ENCODE results near the gene SLC22A31.
A peak's percentile ranks its signal among the peaks of the same experiment; 100 is the strongest.
"Not testable (repeated sequence)": the region's sequence is repeated elsewhere in the genome, so short reads cannot be mapped to it uniquely, and the experiment has no call there.

The SLC22A31 gene

DNA sequence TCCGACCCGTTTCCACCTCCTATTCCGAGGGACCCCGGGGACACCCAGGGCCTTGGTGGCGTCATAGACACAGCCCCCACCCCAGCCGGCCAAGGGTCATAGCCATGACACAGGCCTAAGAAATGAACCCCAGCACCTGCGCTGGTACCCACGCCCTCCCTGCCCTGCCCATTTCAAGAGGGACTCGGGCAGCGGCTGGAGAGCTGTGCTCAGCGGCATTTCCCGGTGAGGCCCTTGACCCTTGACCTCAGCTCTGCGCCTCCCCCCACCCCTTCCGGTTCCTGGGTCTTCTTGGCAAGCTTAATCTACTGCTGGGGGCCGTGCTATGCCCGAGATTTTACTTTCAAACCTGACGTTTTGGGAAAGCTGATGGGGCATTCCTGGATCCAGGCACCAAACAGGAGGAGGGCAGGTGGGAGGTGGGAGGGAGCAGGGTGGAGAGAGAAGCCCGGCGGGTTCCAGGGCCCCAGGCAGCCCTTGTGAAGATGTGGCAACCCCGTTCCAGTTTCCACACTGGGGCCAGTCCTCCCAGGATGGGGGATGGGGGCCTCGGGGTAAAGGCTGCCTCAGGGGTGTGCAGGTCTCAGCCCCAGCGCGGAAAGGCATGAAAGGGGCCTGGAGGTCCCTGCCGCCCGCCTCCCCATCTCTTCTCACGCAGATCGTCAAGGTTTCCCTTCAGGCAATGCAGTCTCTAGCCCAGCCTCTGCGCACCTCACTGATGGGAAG is at the start of gene SLC22A31:
SLC22A31 (minus strand) TSS at position 414 of the 726 bp plus-strand sequence; CDS start at position 378, 36 bp downstream.
- DNase-seq, result no peak

DNA sequence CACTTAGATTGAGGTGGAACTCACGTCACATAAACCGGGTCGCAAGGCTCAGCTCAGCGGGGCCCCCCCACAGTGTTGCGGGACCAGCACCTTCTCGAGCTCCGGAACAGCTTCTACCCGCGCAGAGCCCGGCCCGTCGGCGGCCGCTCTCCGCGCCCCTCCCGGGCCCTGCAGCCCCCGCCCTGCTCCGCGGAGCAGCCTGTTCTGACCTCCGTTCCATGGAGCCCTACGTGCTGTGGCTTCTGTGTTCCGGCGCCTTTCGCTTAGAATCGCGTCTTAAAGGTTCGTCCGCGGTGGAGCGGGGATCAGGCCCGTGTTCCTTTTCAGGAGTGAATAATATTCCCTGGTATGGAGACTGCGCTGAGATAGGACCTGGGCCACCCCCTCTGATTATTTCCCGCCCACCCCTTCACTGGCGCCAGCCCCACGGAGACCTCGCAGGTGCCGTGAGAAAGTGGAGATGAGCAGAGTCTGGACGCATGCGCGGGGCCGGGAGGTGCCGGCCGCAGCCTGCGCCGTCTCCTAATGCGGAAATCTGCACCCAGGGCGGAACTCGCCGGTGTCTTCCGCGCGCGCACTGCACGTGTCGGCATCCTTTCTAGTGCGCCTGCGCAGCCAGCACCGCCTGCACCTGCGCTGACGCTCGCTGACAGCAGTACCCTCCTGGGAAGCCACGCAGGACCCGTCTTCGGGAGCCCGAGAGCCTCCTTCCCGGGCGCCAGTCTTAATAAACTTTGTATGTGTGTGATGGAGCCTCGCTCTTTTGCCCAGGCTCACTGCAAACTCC is 48.1 kb upstream of the SLC22A31 start:
- no peak for DNase-seq

DNA sequence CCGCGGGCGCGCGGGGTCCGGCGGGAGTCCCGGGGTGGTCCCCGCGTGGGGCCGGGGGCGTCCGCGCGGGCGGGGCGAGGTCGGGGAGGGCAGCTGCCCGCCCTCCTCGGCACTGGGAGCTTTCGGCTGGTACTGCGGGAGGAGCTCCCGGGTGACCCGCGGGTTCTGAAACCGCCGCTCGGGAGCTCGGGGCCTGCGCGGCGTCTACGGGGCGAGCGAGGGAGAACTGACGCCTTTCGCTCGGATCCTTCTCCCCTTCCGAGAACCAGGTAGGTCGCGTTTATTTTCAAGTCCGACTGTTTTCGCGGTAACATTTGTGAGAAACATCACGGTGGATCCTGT is 47.4 kb upstream of the SLC22A31 start:
- DNase-seq, result peak; percentile 44

DNA sequence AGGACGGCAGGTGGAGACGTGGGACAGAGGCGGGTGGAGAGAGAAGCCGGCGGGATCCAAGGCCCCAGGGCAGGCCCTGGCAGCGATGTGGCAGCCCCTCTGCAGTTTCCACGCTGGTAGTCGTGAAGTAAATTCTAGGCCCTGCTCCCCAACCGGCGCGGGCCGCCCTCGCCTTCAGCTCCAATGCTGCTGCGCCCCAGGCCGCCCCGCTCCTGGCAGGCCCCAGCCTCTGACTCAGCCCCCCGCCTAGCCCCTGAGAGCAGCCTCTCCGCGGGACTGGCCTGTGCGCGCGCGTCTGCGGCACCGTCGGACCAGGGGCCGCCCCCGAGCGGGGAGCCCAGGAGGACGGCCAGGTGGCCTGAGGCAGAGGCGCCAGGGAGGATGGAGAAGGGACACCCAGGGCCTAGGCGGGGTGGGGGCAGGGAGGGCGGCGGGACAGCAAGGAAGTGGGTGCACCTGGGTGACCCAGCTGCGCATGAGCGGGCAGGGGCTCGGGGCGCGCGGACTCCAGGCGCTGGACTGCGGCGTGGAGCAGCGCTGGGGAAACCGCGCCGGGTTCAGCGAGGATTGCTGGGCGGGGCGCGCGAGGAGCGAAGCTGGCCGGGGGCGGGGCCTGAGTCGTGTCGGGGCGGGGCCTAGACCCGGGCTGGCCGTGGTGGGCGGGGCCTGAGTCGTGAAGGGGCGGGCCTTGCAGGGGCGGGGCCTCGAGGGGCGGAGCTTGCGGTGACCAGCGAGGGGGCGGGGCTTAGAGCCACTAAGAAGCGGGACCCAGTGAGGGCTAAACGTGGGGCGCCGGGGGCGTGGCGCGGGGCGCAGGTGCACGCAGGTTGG is 46.8 kb upstream of the SLC22A31 start:
- peak; percentile 74 for DNase-seq

DNA sequence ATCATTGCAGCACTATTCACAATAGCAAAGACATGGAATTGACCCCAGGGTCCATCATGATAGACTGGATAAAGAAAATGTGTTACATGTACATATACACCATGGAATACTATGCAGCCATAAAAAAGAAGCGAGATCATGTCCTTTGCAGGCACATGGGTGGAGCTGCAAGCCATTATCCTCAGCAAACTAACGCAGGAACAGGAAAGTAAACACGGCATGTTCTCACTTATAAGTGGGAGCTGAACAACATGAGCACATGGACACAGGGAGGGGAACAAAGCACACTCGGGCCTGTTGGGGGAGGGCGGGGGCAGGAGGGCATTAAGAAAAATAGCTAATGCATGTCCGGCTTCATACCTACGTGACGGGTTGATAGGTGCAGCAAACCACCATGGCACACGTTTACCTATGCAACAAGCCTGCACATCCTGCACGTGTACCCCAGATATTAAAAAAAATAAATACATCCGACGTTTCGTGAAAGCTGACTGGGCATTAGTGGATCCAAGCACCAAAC is 46.1 kb upstream of the SLC22A31 start:
- DNase-seq, result no peak

DNA sequence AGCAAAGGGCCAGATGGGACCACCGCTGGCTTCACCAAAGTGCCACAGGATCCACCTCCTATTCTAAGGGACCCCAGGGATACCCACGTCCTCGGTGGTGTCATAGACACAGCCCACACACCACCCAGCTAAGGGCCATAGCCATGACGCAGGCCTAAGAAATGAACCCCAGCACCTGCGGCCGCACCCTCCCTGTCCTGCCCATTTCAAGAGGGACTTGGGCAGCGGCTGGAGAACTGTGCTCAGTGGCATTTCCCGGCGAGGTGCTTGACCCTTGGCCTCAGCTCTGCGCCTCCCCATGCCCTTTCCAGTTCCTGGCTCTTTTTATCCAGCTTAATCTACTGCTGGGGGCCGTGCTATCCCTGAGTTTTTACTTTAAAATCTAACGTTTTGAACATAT is 44.4 kb upstream of the SLC22A31 start:
- no peak for DNase-seq

DNA sequence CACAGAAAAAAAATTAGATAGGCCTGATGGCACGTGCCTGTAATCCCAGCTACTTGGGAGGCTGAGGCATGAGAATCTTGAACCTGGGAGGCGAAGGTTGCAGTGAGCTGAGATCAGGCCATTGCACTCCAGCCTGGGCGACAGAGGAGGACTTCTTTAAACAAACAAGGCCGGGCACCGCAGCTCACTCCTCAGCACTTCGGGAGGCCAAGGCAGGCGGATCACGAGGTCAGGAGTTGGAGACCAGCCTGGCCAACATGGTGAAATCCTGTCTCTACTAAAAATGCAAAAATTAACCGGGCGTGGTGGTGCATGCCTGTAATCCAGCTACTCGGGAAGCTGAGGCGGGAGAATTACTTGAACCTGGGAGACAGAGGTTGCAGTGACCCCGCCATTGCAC is 43.9 kb upstream of the SLC22A31 start:
- DNase-seq, result not testable (repeated sequence)

DNA sequence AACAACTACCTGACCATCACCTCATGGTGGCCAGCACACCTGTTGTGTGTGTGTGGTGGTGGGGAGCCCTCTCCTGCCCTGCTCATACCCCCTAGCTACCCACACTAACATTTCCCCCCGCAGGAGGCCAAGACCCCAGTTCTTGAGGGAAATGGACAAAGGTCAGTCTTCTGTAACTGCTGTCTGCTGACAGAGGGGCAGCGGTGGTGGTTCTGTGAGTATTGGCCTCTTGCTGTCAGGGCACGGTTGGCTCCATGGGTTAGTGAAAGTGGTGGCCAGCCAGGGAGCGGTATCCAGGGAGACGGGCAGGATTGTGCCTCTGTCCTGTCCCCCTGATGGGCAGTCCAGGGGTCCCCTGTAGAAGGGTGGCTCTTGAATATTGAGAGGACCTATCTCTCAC is 43.3 kb upstream of the SLC22A31 start:
- no peak for DNase-seq

DNA sequence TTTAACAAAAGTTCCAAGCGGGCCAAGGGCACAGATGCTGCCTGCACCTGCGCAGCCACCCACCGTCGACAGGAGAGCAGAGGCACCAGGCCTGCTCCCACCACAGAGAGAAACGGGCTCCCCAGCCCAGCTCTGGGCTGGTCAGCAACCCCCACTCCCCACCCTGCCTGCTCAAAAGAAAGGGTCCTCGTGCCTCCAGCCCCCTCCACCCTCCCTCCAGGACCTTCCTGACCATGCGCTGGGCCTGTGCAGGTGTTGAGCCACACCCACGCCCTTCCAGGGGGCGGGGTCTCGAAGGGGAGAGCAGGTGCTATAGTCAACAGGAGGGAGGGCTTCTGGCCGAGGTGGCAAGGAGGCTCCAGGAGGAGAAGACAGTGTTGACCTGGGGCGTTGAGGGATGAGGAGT is 42.5 kb upstream of the SLC22A31 start:
- peak; percentile 40 for DNase-seq

DNA sequence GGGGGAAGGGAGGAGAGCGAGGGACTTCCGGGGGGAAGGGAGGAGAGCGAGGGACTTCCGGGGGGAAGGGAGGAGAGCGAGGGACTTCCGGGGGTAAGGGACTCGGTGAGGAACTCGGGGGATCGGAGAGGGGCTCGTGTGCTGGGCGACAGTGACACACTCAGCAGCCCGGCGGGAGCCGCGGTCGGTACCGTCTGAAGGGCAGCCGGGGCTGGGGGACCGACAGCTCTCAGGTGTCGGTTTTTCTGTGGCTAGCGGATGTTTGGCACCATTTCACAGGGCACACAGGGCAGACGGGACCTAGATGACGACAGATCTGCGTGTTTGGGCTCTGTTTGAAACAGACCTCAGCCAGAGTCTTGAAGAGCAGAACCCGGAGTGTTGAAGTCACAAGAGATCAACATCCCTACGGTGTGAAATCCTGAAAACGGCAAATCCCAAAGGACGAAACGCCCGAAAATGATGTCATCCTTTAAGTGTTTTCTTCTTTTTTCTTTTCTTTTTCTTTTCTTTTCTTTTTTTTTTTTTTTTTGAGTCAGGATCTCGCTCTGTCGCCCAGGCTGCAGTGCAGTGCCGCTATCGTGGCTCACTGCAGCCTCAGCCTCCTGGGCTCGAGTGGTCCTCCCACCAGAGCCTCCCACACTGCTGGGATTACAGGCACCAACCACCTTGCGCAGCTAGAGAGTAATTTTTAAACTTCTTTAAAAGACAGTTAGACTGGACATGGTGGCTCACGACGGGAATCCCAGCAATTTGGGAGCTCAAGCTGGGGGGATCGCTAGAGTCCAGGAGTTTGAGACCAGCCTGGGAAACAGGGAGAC is 41.1 kb upstream of the SLC22A31 start:
- DNase-seq, result peak; percentile 67

DNA sequence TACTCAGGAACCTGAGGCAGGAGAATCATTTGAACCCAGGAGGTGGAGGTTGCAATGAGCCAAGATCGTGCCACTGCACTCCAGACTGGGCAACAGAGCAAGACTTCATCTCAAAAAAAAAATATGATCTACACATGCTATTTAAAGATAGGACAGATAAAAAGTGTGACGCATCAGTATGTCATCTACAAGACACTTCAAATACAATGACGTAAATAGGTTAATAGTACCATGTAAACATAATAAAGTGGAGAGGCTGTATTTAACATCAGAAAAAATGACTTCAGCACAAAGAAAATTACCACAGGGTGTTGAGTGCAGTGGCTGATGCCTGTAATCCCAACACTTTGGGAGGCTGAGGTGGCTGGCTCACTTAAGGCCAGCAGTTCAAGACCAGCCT is 37.4 kb upstream of the SLC22A31 start:
- DNase-seq, result no peak

DNA sequence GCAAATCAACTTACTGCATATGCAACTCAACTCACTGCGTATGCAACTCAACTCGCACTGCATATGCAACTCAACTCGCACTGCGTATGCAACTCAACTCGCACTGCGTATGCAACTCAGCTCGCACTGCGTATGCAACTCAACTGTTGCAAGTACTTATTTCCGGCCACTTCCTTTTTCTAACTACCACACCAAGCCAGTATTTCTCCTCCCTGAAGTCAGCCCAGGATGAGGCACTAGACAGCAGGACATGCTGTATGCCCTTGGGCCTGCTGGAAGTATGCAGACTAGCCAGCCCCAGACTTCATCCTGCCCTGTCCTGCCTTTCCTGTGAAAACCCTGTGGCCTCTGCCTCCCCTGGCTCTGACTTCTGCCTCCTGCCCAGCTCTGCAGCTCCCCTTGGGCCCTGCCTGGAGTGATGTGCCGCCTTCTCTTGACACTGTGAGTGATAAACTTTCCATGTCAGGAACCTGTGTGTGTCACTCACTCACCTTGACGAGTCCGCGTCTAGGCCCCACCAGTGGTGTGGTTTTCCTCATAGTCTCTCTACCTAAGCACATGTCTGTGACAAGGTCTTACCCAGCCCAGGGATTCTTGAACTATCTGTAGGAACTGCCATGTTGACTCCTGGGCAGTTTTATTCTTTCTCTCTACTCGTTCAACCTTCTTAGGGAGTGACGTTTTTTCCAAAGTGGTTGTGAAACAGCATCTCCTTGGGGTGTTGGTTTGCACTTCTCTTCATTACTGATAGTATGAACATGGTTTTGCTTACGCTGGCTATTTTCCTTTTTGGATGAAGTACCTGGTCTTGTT is 33.5 kb upstream of the SLC22A31 start:
- no peak for DNase-seq

DNA sequence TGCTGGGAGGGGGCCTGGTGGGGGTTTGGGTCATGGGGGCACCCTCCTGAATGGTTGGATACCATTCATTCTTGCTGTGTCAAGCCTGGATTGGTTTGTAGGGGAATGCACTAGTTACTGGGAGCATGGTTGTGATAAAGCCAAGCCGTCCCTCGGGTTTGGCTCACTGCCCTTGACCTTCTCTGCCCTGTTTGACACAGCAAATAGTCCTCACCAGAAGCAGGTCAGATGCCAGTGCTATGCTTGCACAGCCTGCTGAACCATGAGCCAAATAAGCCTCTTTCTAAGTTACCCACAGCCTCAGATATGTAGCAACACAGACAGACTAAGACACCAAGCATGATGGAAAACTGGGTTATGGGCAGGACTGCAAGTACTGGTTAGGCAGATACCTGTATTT is 31.8 kb upstream of the SLC22A31 start:
- no peak for DNase-seq

DNA sequence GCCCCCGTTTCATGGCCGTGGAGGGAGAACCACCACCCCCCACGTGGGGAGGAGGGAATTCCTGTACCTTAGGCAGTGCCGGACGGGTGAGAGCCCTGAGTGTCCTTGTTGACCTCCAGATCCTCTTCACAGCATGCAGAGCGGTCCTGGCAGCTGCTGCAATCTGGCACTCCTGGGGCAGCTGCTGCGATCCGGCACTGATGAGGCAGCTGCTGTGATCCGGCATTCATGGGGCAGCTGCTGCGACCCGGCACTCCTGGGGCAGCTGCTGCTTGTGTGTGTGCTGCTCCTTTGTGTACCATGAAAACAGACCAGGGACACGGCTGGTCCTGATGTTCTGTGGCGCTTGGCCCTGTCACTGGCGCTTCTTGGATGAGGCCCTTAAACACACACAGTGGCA is 29.9 kb upstream of the SLC22A31 start:
- DNase-seq, result peak; percentile 49

DNA sequence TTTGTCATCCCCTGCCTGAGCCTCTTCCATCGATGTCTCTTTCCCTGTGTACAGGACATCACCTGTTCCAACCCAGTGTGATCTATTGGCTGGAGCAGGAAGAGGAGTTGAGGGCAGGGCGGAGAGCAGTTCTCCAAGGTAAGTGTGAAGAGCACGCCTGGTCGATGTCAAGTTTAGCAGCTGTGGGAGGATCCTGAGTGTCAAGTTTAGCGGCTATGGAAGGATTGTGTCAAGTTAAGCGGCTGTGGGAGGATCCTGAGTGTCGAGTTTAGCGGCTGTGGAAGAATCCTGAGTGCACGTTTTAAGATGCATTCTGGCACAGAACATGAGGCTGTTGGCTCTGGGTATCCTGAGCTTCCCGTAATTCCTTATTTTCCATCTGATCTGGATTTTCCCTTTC is 24.3 kb upstream of the SLC22A31 start:
- no peak for DNase-seq

DNA sequence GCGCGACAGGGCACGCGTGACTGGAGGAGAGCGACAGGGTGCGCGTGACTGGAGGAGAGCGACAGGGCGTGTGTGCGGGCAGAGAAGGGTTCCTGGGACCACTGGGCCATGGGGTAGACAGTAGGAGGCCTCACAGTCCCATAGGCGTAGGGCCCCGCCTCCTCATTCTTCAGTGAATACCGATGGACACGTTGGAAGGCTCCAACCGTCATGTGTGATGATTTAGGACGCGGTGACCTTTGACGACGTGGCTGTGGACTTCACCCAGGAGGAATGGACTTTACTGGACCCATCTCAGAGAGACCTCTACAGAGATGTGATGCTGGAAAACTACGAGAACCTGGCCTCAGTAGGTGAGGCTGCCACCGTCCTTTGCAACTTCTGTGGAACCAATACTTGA is 22.6 kb upstream of the SLC22A31 start:
- DNase-seq, result no peak

DNA sequence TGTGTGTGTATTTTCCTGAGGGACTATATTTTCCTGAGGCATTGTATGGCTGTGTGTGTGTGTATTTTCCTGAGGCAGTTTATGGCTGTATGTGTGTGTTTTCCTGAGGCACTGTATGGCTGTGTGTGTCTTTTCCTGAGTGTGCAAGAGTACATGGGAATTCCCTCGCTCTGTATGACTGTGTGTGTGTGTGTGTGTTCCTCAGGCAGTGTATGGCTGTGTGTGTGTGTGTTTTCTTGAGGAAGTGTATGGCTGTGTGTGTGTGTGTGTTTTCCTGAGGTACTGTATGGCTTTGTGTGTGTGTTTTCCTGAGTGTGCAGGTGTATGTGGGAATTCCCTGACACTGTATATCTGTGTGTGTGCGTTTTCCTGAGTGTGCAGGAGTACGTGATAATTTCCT is 21.3 kb upstream of the SLC22A31 start:
- no peak for DNase-seq

DNA sequence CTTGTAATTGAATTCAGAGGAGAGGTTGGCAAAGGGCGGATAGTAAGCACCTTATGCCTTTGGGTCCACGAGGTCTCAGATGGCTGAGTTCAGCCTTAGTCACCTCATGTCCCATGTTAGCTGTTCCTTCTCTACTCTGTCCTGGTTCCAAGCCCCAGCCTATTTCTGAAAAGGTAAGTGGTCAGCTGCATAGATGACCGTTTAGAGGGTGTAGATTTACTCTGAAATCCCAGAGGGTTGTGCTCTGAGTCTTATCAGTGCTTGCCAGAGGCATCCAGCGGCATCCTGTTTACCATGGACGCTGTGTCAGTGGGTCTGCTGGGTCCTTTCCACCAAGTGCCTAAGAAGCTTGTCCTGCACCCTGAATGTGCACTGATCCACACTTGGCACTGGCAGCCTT is 19.0 kb upstream of the SLC22A31 start:
- no peak for DNase-seq

DNA sequence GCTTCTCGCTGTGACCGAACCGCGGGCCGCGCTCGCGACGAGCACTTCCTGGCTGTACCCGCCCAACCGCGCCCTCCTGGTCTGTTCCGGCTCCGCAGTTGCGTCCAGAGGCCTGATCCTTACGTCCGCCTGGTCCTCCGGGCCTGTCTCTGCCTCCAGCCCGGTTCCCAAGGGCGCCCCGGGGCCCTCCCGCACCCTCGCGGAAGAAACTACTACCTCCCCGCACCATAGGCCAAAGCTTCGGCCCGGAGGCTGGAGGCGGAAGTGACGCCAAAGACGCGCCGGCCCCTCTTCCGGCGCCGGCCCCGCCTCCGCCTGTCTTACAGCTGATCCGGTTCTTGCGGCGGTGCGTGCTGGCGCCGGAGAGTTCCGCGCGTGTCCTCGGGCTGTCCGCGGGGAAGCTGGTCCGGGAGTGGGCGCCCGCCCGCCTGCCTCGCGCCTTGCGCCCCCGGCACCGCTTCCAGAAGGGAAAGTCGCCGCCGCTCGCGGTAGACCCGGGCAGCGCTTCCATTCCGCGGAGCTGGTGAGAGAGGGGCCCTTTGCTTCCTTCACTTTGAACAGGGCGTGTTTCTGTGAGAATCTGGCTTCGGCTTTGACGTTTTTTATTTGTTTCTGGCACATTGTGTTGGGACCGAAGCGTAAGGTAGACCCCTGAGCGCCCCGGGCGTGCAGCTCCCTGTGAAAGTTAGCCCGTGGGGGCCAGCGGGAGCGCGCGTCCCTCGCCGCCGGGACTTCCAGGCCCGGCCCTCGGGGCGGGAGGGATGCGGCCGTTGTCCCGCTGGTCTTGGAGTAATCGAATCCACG is 17.3 kb upstream of the SLC22A31 start, which contains the start of gene ZNF778:
ZNF778 (plus strand) TSS at position 316 of the 804 bp plus-strand sequence. CDS start 3,425 bp downstream, outside the sequence.
- DNase-seq, result peak; percentile 60

DNA sequence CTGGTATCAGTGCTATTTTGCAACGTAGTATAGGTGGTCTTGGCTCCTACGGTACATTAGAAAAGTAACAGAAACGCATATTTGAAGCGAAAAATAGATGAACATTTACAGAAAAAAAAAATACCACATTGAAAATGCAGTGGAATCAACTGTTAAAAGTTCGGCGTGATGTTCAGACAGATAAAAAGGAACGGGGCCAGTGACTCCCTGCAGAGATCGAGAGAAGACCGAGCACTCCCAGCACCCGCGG is 16.7 kb upstream of the SLC22A31 start:
- no peak for DNase-seq

Measured in NCI-H146 (cell line).